Measurements from ENCODE around the gene RSPRY1.

DNA sequence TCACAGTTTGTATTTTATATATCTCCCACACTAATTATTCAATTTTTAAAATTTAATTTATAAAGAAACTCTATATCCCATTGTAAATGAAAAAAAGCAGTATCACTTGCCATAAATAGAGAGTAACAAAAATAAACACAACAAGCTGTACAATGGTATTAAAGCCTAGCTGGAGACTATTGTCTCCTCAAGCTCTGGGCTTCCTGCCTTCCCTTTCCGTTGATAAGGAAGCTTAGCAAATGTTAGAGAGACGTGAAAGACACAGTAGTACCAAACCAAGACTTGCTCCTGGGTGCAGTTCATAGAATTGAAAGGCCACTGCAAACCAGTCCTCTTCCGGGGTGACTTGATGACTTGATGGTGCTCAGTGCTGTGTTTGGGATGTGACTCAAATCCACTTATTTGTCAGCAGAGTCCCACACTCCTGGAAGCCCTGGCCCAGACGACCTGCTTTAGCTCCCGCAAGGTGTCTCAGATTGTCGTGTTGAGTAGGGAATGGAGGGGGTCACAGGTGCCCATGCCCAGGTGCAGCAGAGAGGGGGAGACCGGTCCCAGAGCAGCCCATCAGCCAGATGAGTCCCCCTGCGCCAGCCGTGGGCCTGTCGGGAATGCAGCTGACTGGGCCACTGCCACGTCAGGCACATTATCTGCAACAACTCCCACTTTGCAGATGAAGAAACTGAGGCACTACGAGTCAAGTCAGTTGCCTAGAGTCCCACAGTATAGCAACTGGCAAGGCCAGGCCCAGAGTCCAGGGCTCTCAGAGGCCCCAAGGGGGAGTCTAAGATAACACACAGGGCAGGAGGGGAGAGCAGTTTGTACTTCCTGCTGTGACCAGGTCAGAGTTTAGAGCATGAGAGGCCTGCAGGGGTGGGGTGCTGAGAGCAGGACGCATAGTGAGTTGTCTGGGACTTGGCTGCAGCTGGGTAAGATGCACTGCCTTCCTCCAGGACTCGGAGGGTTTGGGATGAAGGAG lies 40.8 kb upstream of the RSPRY1 start:
- TF ChIP-seq POLR2AphosphoS5 (IDR thresholded peaks at IDR 0.05; ENCODE audit: low read depth) (no peak), SPI1 (IDR thresholded peaks at IDR 0.05; ENCODE audit: borderline replicate concordance, low read depth) (no peak)
- TF ChIP-seq, protein P1, sequence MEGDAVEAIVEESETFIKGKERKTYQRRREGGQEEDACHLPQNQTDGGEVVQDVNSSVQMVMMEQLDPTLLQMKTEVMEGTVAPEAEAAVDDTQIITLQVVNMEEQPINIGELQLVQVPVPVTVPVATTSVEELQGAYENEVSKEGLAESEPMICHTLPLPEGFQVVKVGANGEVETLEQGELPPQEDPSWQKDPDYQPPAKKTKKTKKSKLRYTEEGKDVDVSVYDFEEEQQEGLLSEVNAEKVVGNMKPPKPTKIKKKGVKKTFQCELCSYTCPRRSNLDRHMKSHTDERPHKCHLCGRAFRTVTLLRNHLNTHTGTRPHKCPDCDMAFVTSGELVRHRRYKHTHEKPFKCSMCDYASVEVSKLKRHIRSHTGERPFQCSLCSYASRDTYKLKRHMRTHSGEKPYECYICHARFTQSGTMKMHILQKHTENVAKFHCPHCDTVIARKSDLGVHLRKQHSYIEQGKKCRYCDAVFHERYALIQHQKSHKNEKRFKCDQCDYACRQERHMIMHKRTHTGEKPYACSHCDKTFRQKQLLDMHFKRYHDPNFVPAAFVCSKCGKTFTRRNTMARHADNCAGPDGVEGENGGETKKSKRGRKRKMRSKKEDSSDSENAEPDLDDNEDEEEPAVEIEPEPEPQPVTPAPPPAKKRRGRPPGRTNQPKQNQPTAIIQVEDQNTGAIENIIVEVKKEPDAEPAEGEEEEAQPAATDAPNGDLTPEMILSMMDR (IDR thresholded peaks at IDR 0.05; ENCODE audit: insufficient read depth, low read length) = no peak
- TF ChIP-seq, protein P2, sequence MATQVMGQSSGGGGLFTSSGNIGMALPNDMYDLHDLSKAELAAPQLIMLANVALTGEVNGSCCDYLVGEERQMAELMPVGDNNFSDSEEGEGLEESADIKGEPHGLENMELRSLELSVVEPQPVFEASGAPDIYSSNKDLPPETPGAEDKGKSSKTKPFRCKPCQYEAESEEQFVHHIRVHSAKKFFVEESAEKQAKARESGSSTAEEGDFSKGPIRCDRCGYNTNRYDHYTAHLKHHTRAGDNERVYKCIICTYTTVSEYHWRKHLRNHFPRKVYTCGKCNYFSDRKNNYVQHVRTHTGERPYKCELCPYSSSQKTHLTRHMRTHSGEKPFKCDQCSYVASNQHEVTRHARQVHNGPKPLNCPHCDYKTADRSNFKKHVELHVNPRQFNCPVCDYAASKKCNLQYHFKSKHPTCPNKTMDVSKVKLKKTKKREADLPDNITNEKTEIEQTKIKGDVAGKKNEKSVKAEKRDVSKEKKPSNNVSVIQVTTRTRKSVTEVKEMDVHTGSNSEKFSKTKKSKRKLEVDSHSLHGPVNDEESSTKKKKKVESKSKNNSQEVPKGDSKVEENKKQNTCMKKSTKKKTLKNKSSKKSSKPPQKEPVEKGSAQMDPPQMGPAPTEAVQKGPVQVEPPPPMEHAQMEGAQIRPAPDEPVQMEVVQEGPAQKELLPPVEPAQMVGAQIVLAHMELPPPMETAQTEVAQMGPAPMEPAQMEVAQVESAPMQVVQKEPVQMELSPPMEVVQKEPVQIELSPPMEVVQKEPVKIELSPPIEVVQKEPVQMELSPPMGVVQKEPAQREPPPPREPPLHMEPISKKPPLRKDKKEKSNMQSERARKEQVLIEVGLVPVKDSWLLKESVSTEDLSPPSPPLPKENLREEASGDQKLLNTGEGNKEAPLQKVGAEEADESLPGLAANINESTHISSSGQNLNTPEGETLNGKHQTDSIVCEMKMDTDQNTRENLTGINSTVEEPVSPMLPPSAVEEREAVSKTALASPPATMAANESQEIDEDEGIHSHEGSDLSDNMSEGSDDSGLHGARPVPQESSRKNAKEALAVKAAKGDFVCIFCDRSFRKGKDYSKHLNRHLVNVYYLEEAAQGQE (IDR thresholded peaks at IDR 0.05; ENCODE audit: insufficient replicate concordance, low read depth) = no peak

All from HL-60 (cell line).